H1 (cell line): ENCODE measurements around the gene GRIK2. TPM values are rescaled to one million over a fixed set of nuclear protein-coding genes. Genes with fewer than 3 reads are reported as not detected.

Experiments
- CHD7 ChIP-seq: fragments of 300-600 bp; sonication (generic); IDR thresholded peaks from 2 replicates; pipeline ENCODE4 v1.7.1; 2012; ENCODE audit warnings: low read length, moderate library complexity, mild to moderate bottlenecking, inconsistent platforms; ENCODE audit not compliant: insufficient replicate concordance
- JUN ChIP-seq: IDR thresholded peaks from 2 replicates; pipeline ENCODE4 v1.6.1; 2011; ENCODE audit warnings: low read depth, mild to moderate bottlenecking, improper control_type of control experiment, low read length
- TBP ChIP-seq: IDR thresholded peaks from 2 replicates; pipeline ENCODE4 v1.6.1; 2011; ENCODE audit warnings: low read depth, low read length, improper control_type of control experiment
- polyA plus RNA-seq, 7 experiments: library from polyadenylated mRNA; depleted of rRNA in 3 of 7; stranded (reverse) in 5 of 7; unstranded in 2 of 7; fragments of >200 nt in 5 of 7; fragments of 200-250 nt in 2 of 7; gene quantifications; 1 replicate in 5 of 7; 2 replicates in 1 of 7; 4 replicates in 1 of 7; pipeline versions ENCODE4 v1.2.1 to v1.2.3, GENCODE V29; 2011 to 2013; ENCODE audit warnings: missing spikeins in 2 of 7, mixed read lengths in 2 of 7
- total RNA-seq: library from RNA; stranded (reverse); fragmentation: NEBNext Ultra II Directional; extraction: Animal tissue kit (Norgen Biotek cat#: 25700); gene quantifications from 2 replicates; pipeline ENCODE4 v1.2.1, GENCODE V29; 2021

The GRIK2 gene
- total and polyA plus RNA-seq, 2 of the 8 experiments (the other 6 are each of a cell fraction or from before 2014, with no cell fraction given) = 1.8 to 2.2 TPM

GRCh38 chr6:101818051-101818450 is 424.5 kb downstream of the GRIK2 start (continued):
- TF ChIP-seq TBP = no peak
- TF ChIP-seq JUN = no peak
- TF ChIP-seq CHD7 = no peak
